ENCODE measurements around the gene NEDD9. TPM values are rescaled to one million over a fixed set of nuclear protein-coding genes. Genes with fewer than 3 reads are reported as not detected.

The NEDD9 gene, protein sequence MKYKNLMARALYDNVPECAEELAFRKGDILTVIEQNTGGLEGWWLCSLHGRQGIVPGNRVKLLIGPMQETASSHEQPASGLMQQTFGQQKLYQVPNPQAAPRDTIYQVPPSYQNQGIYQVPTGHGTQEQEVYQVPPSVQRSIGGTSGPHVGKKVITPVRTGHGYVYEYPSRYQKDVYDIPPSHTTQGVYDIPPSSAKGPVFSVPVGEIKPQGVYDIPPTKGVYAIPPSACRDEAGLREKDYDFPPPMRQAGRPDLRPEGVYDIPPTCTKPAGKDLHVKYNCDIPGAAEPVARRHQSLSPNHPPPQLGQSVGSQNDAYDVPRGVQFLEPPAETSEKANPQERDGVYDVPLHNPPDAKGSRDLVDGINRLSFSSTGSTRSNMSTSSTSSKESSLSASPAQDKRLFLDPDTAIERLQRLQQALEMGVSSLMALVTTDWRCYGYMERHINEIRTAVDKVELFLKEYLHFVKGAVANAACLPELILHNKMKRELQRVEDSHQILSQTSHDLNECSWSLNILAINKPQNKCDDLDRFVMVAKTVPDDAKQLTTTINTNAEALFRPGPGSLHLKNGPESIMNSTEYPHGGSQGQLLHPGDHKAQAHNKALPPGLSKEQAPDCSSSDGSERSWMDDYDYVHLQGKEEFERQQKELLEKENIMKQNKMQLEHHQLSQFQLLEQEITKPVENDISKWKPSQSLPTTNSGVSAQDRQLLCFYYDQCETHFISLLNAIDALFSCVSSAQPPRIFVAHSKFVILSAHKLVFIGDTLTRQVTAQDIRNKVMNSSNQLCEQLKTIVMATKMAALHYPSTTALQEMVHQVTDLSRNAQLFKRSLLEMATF
- total RNA-seq: 87.6 and 149 TPM in 2 replicates

- DNase-seq (ENCODE audit: extremely low read depth, low read depth, low spot score): no peak
Measured at GRCh38 chr6:11232193-11232769, at the start of gene NEDD9. NEDD9 (minus strand) TSS chr6:11232668; CDS start chr6:11232515, 153 bp downstream.

GRCh38 chr6:11282245-11282644 lies 49.8 kb upstream of the NEDD9 start:
- DNase-seq (ENCODE audit: extremely low read depth, low read depth, low spot score): no peak

GRCh38 chr6:11280394-11280793 lies 47.9 kb upstream of the NEDD9 start:
- DNase-seq (ENCODE audit: extremely low read depth, low read depth, low spot score): no peak

GRCh38 chr6:11279284-11279689 lies 46.8 kb upstream of the NEDD9 start:
- no peak for DNase-seq (ENCODE audit: extremely low read depth, low read depth, low spot score)

- DNase-seq (ENCODE audit: extremely low read depth, low read depth, low spot score): no peak
Measured at GRCh38 chr6:11278207-11278559, 45.7 kb upstream of the NEDD9 start.

GRCh38 chr6:11277275-11278206 lies 45.1 kb upstream of the NEDD9 start:
- peak; percentile 45 for DNase-seq (ENCODE audit: extremely low read depth, low read depth, low spot score)

DNA sequence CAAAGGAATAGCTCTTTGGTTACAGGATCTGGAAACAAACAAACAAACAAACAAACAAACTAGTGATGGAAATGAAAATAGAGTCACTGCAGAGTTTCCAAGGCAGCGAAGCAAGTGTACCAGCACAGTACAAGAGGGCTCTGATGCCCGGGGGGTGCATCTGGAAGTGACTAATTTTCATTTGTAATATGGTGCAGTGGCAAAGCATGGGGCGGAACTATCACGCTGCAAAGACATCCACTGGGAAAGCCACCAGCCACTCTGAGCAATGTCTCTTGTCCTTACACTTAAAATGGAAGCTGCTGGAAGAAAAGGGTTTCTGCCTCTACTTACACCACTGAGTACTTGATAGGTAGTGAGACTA lies 44.4 kb upstream of the NEDD9 start:
- no peak for DNase-seq (ENCODE audit: extremely low read depth, low read depth, low spot score)

- no peak for DNase-seq (ENCODE audit: extremely low read depth, low read depth, low spot score)
Measured at GRCh38 chr6:11276228-11276627, 43.8 kb upstream of the NEDD9 start.

DNA sequence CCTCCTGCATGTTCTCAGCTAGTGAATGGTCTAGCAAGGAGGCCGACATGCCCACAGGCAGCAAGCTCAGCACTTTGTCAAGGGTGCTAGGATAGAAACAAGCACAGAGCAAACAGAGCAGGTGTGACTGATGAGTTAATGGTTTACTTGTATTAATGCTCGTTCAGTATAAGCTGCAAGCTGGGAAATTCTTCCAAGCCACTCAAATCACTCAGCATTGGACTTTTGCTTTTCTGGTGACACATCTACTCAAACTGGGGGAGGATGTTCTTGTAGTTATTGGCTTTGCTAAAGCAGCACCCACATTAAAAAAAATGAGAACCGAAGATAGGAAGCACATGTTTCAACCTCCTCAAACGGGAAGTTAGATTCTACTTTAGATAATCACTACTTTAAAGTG lies 43.1 kb upstream of the NEDD9 start:
- DNase-seq (ENCODE audit: extremely low read depth, low read depth, low spot score): no peak

- no peak for DNase-seq (ENCODE audit: extremely low read depth, low read depth, low spot score)
Measured at GRCh38 chr6:11273406-11274065, 41.1 kb upstream of the NEDD9 start.

GRCh38 chr6:11272491-11273192 lies 40.2 kb upstream of the NEDD9 start:
- DNase-seq (ENCODE audit: extremely low read depth, low read depth, low spot score): no peak

DNA sequence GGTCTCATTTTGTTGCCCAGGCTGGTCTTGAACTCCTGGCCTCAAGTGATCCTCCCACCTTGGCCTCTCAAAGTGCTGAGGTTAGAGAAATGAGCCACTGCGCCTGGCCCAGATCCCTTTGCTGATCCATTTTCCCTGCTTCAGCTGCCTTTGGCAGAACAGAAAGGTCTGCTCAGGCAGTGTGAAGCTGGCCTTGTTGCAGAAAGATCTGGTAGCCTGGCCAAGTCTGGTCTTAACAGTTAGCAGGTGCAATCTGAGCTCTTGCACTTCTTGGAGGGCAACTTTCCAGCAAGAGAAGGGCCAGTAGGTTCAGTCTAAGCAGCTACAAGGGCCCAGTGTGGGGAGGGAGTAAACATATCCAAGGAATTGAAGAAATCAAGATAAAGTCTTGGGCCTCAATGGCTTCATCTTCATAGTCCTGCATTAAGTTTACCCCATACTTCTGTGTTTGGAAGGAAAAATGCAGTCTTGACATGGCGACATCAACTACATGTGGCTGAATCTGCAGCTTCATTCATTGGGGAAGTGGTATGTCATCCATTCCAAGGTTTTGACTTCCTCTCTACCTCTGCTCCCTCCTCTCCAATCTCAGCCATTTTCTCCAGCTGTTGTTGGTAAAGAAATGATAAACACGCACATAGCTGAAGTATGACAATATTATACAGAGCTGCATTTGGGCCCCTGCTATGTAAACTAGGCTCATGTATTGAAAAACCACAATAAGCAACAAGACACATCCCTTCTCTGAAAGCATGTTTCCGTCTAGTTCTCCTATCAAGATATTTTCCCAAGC lies 39.0 kb upstream of the NEDD9 start:
- DNase-seq (ENCODE audit: extremely low read depth, low read depth, low spot score): no peak

- DNase-seq (ENCODE audit: extremely low read depth, low read depth, low spot score): no peak
Measured at GRCh38 chr6:11270030-11271027, 37.9 kb upstream of the NEDD9 start.

- no peak for DNase-seq (ENCODE audit: extremely low read depth, low read depth, low spot score)
Measured at GRCh38 chr6:11268978-11269377, 36.5 kb upstream of the NEDD9 start.

DNA sequence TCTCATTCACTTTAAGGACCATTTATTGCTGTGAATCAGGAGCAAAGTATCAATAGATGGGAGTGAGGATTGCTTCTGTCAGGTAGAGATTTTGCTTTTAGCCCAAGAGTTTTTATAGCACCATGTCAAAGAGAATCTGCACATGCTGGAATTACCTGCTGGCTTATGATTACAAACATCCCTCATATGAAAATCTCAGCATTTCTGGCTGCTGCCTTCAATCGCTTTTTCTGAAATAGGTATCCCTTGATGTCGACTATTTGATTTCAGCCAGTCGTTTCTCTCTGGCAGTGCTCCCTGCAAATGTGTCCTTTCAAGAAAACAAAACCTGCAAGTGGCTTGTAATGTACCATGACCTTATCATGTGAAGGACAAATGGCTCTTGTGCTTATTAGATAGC lies 34.5 kb upstream of the NEDD9 start:
- DNase-seq (ENCODE audit: extremely low read depth, low read depth, low spot score): no peak

DNA sequence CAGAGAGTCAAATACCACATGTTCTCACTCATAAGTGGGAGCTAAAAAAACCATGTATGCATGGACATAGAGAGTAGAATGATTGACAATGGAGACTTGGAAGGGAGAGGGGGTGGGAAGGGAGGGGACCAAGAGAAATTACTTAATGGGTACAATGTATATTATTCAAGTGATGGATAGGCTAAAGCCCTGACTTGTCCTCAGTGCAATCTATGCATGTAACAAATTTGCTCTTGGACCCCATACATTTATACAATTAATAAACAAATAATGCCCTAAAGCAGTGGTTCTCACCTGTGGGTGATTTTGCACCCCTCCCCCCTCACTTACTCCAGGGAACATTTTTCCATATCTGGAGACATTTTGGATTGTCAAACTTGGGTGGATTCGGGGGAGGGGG lies 33.5 kb upstream of the NEDD9 start:
- no peak for DNase-seq (ENCODE audit: extremely low read depth, low read depth, low spot score)

- DNase-seq (ENCODE audit: extremely low read depth, low read depth, low spot score): no peak
Measured at GRCh38 chr6:11264100-11264499, 31.6 kb upstream of the NEDD9 start.
